ENCODE results near the gene CAP2. TPM values are rescaled to one million over a fixed set of nuclear protein-coding genes. Genes with fewer than 3 reads are reported as not detected.

CAP2 gene
- total RNA-seq, 1 experiment from 2014 or later = 7.2 TPM

- Mint-ChIP-seq H3K27me3 (ENCODE audit: low read depth) (no peaks in the 10 kb centered on the region), H3K4me1 (peaks cover 6% of the 10 kb centered on the region), H3K4me3 (no peak overlapping the region), H3K9me3 (no peaks in the 10 kb centered on the region; the same call in 1 of the 2 replicates), H3K27ac (no peak overlapping the region), H3K36me3 (peaks cover 2% of the 10 kb centered on the region; the same call in 1 of the 2 replicates)
- no peak for TF ChIP-seq ATF1 (CRISPR knock-in tag; IDR thresholded peaks at IDR 0.05)
- TF ChIP-seq NR2C2 (CRISPR knock-in tag; IDR thresholded peaks at IDR 0.05) = no peak
- TF ChIP-seq KAT7 (CRISPR knock-in tag; IDR thresholded peaks at IDR 0.05; ENCODE audit: borderline replicate concordance) = no peak
- TF ChIP-seq NFATC4 (CRISPR knock-in tag; IDR thresholded peaks at IDR 0.05) = no peak
- TF ChIP-seq PREB (CRISPR knock-in tag; IDR thresholded peaks at IDR 0.05; ENCODE audit: borderline replicate concordance) = no peak
- ChIA-PET POLR2A (no interaction called here), CTCF (interaction anchor here (1.4 kb wide), 1 partner anchor 103 kb away, joined by 4 read pairs; no protein-coding TSS in a partner anchor)
- ATAC-seq (no peak), DNase-seq (ENCODE audit: low spot score) (no peak)
These were observed 87.1 kb downstream of the CAP2 start for GRCh38 chr6:17480476-17480875.

DNA sequence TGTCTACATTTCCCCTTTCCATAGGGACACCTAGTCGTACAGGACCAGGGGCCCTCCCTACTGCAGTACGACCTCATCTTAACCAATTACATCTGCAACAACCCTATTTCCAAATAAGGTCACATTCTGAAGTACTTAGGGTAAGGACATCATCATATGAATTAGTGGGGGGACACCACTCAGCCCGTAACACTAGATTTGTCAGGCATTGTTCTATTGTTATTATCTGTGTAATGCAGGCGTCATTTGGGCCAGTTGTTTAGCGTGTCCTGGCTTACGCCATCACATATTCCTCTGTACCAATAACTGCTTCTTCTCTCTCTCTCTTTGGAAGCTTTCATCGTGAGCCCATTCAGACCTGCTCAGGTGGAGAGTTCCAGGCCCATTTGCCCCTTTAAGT lies 89.3 kb downstream of the CAP2 start:
- TF ChIP-seq SOX15 (CRISPR knock-in tag; IDR thresholded peaks at IDR 0.05) = no peak
- TF ChIP-seq TEAD1 (CRISPR knock-in tag; IDR thresholded peaks at IDR 0.05) = no peak
- TF ChIP-seq TP53 (CRISPR knock-in tag; IDR thresholded peaks at IDR 0.05) = no peak
- no peak for TF ChIP-seq ZNF423 (CRISPR knock-in tag; IDR thresholded peaks at IDR 0.05)
- TF ChIP-seq HMGA2 (CRISPR knock-in tag; IDR thresholded peaks at IDR 0.05) = no peak
- no peak for TF ChIP-seq EMX1 (CRISPR knock-in tag; IDR thresholded peaks at IDR 0.05)
- no peak overlapping the region for H3K4me3 Mint-ChIP-seq
- CTCF ChIA-PET = no interaction called here
- peaks cover 6% of the 10 kb centered on the region for H3K4me1 Mint-ChIP-seq
- H3K36me3 Mint-ChIP-seq = peaks cover 2% of the 10 kb centered on the region
- DNase-seq (ENCODE audit: low spot score) (no peak), ATAC-seq (peak; percentile 39; the same call in 1 of the 2 replicates)
- H3K27me3 Mint-ChIP-seq (ENCODE audit: low read depth) = no peaks in the 10 kb centered on the region
- peak overlapping the region; percentile 80; the same call in 1 of the 2 replicates for H3K27ac Mint-ChIP-seq
- POLR2A ChIA-PET = no interaction called here
- H3K9me3 Mint-ChIP-seq = peaks cover 4% of the 10 kb centered on the region

- H3K36me3 Mint-ChIP-seq = peaks cover 2% of the 10 kb centered on the region
- no peaks in the 10 kb centered on the region for H3K27me3 Mint-ChIP-seq (ENCODE audit: low read depth)
- peaks cover 6% of the 10 kb centered on the region for H3K4me1 Mint-ChIP-seq
- TF ChIP-seq, protein P1, sequence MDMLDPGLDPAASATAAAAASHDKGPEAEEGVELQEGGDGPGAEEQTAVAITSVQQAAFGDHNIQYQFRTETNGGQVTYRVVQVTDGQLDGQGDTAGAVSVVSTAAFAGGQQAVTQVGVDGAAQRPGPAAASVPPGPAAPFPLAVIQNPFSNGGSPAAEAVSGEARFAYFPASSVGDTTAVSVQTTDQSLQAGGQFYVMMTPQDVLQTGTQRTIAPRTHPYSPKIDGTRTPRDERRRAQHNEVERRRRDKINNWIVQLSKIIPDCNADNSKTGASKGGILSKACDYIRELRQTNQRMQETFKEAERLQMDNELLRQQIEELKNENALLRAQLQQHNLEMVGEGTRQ (CRISPR knock-in tag; IDR thresholded peaks at IDR 0.05) = no peak
- TF ChIP-seq IRF2 (CRISPR knock-in tag; IDR thresholded peaks at IDR 0.05; ENCODE audit: borderline replicate concordance, low read depth) = no peak
- no peak for TF ChIP-seq HMGA2 (CRISPR knock-in tag; IDR thresholded peaks at IDR 0.05)
- no peak for TF ChIP-seq PRDM15 (CRISPR knock-in tag; IDR thresholded peaks at IDR 0.05)
- no peak for TF ChIP-seq ZBTB21 (CRISPR knock-in tag; IDR thresholded peaks at IDR 0.05; ENCODE audit: borderline replicate concordance)
- TF ChIP-seq EMX1 (CRISPR knock-in tag; IDR thresholded peaks at IDR 0.05) = no peak
- TF ChIP-seq OVOL2 (CRISPR knock-in tag; IDR thresholded peaks at IDR 0.05; ENCODE audit: borderline replicate concordance) = no peak
- TF ChIP-seq SMAD4 (CRISPR knock-in tag; IDR thresholded peaks at IDR 0.05) = no peak
- TF ChIP-seq, protein P2, sequence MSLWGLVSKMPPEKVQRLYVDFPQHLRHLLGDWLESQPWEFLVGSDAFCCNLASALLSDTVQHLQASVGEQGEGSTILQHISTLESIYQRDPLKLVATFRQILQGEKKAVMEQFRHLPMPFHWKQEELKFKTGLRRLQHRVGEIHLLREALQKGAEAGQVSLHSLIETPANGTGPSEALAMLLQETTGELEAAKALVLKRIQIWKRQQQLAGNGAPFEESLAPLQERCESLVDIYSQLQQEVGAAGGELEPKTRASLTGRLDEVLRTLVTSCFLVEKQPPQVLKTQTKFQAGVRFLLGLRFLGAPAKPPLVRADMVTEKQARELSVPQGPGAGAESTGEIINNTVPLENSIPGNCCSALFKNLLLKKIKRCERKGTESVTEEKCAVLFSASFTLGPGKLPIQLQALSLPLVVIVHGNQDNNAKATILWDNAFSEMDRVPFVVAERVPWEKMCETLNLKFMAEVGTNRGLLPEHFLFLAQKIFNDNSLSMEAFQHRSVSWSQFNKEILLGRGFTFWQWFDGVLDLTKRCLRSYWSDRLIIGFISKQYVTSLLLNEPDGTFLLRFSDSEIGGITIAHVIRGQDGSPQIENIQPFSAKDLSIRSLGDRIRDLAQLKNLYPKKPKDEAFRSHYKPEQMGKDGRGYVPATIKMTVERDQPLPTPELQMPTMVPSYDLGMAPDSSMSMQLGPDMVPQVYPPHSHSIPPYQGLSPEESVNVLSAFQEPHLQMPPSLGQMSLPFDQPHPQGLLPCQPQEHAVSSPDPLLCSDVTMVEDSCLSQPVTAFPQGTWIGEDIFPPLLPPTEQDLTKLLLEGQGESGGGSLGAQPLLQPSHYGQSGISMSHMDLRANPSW (CRISPR knock-in tag; conservative IDR thresholded peaks at IDR 0.05; ENCODE audit: low read depth) = no peak
- TF ChIP-seq CREB1 (CRISPR knock-in tag; IDR thresholded peaks at IDR 0.05) = no peak
- no peak for TF ChIP-seq IRF1 (CRISPR knock-in tag; IDR thresholded peaks at IDR 0.05)
- no peak for DNase-seq (ENCODE audit: low spot score)
- H3K4me3 Mint-ChIP-seq = no peak overlapping the region
- ChIA-PET CTCF (no interaction called here), POLR2A (no interaction called here)
- ATAC-seq = no peak
- peaks cover 4% of the 10 kb centered on the region for H3K9me3 Mint-ChIP-seq
- peak overlapping the region; percentile 8; the same call in 1 of the 2 replicates for H3K27ac Mint-ChIP-seq
These were observed 90.1 kb downstream of the CAP2 start for GRCh38 chr6:17483391-17484016.
